ENCODE measurements around the gene DNM3.

The DNM3 gene

GRCh38 chr1:172184506-172185191, 343.4 kb downstream of the DNM3 start:
- TF ChIP-seq GLIS3 (CRISPR knock-in tag; IDR thresholded peaks at IDR 0.05) (no peak), CSRNP3 (CRISPR knock-in tag; IDR thresholded peaks at IDR 0.05) (no peak), PPARA (CRISPR knock-in tag; IDR thresholded peaks at IDR 0.05; ENCODE audit: borderline replicate concordance) (no peak), ZFP30 (CRISPR knock-in tag; IDR thresholded peaks at IDR 0.05) (no peak), TCF4 (CRISPR knock-in tag; IDR thresholded peaks at IDR 0.05; ENCODE audit: borderline replicate concordance) (no peak), ISL1 (CRISPR knock-in tag; IDR thresholded peaks at IDR 0.05) (no peak), OSR1 (CRISPR knock-in tag; IDR thresholded peaks at IDR 0.05) (no peak), TOX (CRISPR knock-in tag; IDR thresholded peaks at IDR 0.05; ENCODE audit: borderline replicate concordance) (no peak), ZNF8 (CRISPR knock-in tag; IDR thresholded peaks at IDR 0.05) (no peak), ARNTL (CRISPR knock-in tag; IDR thresholded peaks at IDR 0.05; ENCODE audit: borderline replicate concordance, low read depth) (no peak), CSDC2 (CRISPR knock-in tag; IDR thresholded peaks at IDR 0.05) (no peak), ZNF565 (CRISPR knock-in tag; conservative IDR thresholded peaks at IDR 0.05; ENCODE audit: low read depth) (no peak)
- TF ChIP-seq, protein P1, sequence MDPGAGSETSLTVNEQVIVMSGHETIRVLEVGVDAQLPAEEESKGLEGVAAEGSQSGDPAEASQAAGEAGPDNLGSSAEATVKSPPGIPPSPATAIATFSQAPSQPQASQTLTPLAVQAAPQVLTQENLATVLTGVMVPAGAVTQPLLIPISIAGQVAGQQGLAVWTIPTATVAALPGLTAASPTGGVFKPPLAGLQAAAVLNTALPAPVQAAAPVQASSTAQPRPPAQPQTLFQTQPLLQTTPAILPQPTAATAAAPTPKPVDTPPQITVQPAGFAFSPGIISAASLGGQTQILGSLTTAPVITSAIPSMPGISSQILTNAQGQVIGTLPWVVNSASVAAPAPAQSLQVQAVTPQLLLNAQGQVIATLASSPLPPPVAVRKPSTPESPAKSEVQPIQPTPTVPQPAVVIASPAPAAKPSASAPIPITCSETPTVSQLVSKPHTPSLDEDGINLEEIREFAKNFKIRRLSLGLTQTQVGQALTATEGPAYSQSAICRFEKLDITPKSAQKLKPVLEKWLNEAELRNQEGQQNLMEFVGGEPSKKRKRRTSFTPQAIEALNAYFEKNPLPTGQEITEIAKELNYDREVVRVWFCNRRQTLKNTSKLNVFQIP (CRISPR knock-in tag; IDR thresholded peaks at IDR 0.05; ENCODE audit: borderline replicate concordance, low read depth), result no peak
- TF ChIP-seq, protein P2, sequence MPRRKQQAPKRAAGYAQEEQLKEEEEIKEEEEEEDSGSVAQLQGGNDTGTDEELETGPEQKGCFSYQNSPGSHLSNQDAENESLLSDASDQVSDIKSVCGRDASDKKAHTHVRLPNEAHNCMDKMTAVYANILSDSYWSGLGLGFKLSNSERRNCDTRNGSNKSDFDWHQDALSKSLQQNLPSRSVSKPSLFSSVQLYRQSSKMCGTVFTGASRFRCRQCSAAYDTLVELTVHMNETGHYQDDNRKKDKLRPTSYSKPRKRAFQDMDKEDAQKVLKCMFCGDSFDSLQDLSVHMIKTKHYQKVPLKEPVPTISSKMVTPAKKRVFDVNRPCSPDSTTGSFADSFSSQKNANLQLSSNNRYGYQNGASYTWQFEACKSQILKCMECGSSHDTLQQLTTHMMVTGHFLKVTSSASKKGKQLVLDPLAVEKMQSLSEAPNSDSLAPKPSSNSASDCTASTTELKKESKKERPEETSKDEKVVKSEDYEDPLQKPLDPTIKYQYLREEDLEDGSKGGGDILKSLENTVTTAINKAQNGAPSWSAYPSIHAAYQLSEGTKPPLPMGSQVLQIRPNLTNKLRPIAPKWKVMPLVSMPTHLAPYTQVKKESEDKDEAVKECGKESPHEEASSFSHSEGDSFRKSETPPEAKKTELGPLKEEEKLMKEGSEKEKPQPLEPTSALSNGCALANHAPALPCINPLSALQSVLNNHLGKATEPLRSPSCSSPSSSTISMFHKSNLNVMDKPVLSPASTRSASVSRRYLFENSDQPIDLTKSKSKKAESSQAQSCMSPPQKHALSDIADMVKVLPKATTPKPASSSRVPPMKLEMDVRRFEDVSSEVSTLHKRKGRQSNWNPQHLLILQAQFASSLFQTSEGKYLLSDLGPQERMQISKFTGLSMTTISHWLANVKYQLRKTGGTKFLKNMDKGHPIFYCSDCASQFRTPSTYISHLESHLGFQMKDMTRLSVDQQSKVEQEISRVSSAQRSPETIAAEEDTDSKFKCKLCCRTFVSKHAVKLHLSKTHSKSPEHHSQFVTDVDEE (CRISPR knock-in tag; IDR thresholded peaks at IDR 0.05), result no peak
- ATAC-seq, result no peak

DNA sequence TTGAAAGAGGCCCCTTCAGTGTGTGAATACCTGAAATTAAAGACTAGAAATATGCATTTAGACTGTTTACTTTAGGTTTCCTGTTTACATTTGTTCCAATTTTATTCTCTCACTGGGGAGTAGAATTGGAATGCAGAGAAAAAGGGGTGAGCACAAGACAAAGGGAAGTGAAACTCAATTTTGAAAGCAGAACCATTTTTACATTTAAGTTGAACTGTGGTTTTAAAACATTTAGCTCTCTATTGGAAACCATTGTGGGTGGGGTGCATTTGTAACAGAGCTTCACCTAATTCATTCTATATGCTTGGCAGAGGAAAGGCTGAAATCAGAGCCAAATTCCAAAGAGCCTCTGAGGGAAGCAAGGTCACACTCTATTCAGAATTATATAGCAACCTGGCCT, 343.9 kb downstream of the DNM3 start:
- TF ChIP-seq ISL1 (CRISPR knock-in tag; IDR thresholded peaks at IDR 0.05) (no peak), PPARA (CRISPR knock-in tag; IDR thresholded peaks at IDR 0.05; ENCODE audit: borderline replicate concordance) (no peak), GLIS3 (CRISPR knock-in tag; IDR thresholded peaks at IDR 0.05) (no peak), RARB (CRISPR knock-in tag; IDR thresholded peaks at IDR 0.05) (no peak), CSDC2 (CRISPR knock-in tag; IDR thresholded peaks at IDR 0.05) (no peak), ARNTL (CRISPR knock-in tag; IDR thresholded peaks at IDR 0.05; ENCODE audit: borderline replicate concordance, low read depth) (no peak), OSR1 (CRISPR knock-in tag; IDR thresholded peaks at IDR 0.05) (no peak), ZNF70 (CRISPR knock-in tag; IDR thresholded peaks at IDR 0.05) (no peak)
- TF ChIP-seq, protein P3, sequence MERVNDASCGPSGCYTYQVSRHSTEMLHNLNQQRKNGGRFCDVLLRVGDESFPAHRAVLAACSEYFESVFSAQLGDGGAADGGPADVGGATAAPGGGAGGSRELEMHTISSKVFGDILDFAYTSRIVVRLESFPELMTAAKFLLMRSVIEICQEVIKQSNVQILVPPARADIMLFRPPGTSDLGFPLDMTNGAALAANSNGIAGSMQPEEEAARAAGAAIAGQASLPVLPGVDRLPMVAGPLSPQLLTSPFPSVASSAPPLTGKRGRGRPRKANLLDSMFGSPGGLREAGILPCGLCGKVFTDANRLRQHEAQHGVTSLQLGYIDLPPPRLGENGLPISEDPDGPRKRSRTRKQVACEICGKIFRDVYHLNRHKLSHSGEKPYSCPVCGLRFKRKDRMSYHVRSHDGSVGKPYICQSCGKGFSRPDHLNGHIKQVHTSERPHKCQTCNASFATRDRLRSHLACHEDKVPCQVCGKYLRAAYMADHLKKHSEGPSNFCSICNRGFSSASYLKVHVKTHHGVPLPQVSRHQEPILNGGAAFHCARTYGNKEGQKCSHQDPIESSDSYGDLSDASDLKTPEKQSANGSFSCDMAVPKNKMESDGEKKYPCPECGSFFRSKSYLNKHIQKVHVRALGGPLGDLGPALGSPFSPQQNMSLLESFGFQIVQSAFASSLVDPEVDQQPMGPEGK (CRISPR knock-in tag; IDR thresholded peaks at IDR 0.05; ENCODE audit: borderline replicate concordance), result no peak
- no peak for ATAC-seq

GRCh38 chr1:172185996-172186395, 344.7 kb downstream of the DNM3 start:
- no peak for ATAC-seq
- TF ChIP-seq ZFP30 (CRISPR knock-in tag; IDR thresholded peaks at IDR 0.05), result no peak
- no peak for TF ChIP-seq CSDC2 (CRISPR knock-in tag; IDR thresholded peaks at IDR 0.05)
- TF ChIP-seq SNAI2 (CRISPR knock-in tag; IDR thresholded peaks at IDR 0.05), result no peak
- TF ChIP-seq, protein P4, sequence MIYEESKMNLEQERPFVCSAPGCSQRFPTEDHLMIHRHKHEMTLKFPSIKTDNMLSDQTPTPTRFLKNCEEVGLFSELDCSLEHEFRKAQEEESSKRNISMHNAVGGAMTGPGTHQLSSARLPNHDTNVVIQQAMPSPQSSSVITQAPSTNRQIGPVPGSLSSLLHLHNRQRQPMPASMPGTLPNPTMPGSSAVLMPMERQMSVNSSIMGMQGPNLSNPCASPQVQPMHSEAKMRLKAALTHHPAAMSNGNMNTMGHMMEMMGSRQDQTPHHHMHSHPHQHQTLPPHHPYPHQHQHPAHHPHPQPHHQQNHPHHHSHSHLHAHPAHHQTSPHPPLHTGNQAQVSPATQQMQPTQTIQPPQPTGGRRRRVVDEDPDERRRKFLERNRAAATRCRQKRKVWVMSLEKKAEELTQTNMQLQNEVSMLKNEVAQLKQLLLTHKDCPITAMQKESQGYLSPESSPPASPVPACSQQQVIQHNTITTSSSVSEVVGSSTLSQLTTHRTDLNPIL (CRISPR knock-in tag; IDR thresholded peaks at IDR 0.05; ENCODE audit: low read depth), result no peak
- TF ChIP-seq BACH2 (CRISPR knock-in tag; IDR thresholded peaks at IDR 0.05; ENCODE audit: borderline replicate concordance), result no peak
- no peak for TF ChIP-seq ZC3H10 (CRISPR knock-in tag; IDR thresholded peaks at IDR 0.05)
- no peak for TF ChIP-seq TOX (CRISPR knock-in tag; IDR thresholded peaks at IDR 0.05; ENCODE audit: borderline replicate concordance)
- TF ChIP-seq ISL1 (CRISPR knock-in tag; IDR thresholded peaks at IDR 0.05), result no peak
- TF ChIP-seq PPARA (CRISPR knock-in tag; IDR thresholded peaks at IDR 0.05; ENCODE audit: borderline replicate concordance), result no peak
- no peak for TF ChIP-seq ZNF565 (CRISPR knock-in tag; conservative IDR thresholded peaks at IDR 0.05; ENCODE audit: low read depth)
- TF ChIP-seq RARB (CRISPR knock-in tag; IDR thresholded peaks at IDR 0.05), result no peak
- no peak for TF ChIP-seq OSR1 (CRISPR knock-in tag; IDR thresholded peaks at IDR 0.05)
- no peak for TF ChIP-seq ZNF70 (CRISPR knock-in tag; IDR thresholded peaks at IDR 0.05)
- TF ChIP-seq TCF4 (CRISPR knock-in tag; IDR thresholded peaks at IDR 0.05; ENCODE audit: borderline replicate concordance), result no peak
- TF ChIP-seq CSRNP3 (CRISPR knock-in tag; IDR thresholded peaks at IDR 0.05), result no peak
- no peak for TF ChIP-seq ZNF8 (CRISPR knock-in tag; IDR thresholded peaks at IDR 0.05)
- TF ChIP-seq ESRRG (CRISPR knock-in tag; IDR thresholded peaks at IDR 0.05), result no peak
- TF ChIP-seq ZFP3 (CRISPR knock-in tag; IDR thresholded peaks at IDR 0.05), result no peak
- TF ChIP-seq, protein P3 (CRISPR knock-in tag; IDR thresholded peaks at IDR 0.05; ENCODE audit: borderline replicate concordance), result no peak

All from SK-N-SH treated with all-trans-retinoic acid at 6 μM for 48 hours (cell line).